Loucy (cell line): Measurements from ENCODE around the gene RPL15.
"Not testable (repeated sequence)": the region's sequence is repeated elsewhere in the genome, so short reads cannot be mapped to it uniquely, and the experiment has no call there.

Source experiments
- CTCF ChIP-seq: fragments of 200-600 bp; sonication (generic); conservative IDR thresholded peaks from 2 replicates; pipeline ENCODE4 v1.5.1; 2014; ENCODE audit warnings: mild to moderate bottlenecking, antibody characterized with exemption, low read length
- EZH2phosphoT487 ChIP-seq: fragments of 200-600 bp; IDR thresholded peaks from 2 replicates; pipeline ENCODE4 v1.6.1; 2018; ENCODE audit warnings: antibody characterized with exemption, mild to moderate bottlenecking, moderate library complexity, borderline replicate concordance

GRCh38 chr3:23917679-23918303, 859 bp downstream of the RPL15 start:
- not testable (repeated sequence) for TF ChIP-seq CTCF, EZH2phosphoT487
